HepG2 (cell line): ENCODE data around the gene GSX1. TPM values are rescaled to one million over a fixed set of nuclear protein-coding genes. Genes with fewer than 3 reads are reported as not detected.

ENCODE experiments used
- ARNT ChIP-seq: fragments of 450-650 bp; IDR thresholded peaks from 2 replicates; pipeline ENCODE4 v1.6.1; 2017
- ATRX ChIP-seq: sonication (generic); formaldehyde crosslinking; IDR thresholded peaks from 2 replicates; pipeline ENCODE4 v1.4.0; 2020; ENCODE audit warnings: missing genetic modification reagents, borderline replicate concordance
- CBX1 ChIP-seq: IDR thresholded peaks from one replicate; pipeline ENCODE4 v1.6.1; 2016; ENCODE audit warnings: antibody characterized with exemption, low read depth
- GABPB1 ChIP-seq: IDR thresholded peaks from 2 replicates; pipeline ENCODE4 v1.6.1; 2016; ENCODE audit warnings: mild to moderate bottlenecking, missing genetic modification reagents, moderate library complexity, missing compliant biosample characterization
- HMGXB3 ChIP-seq: sonication (generic); formaldehyde crosslinking; IDR thresholded peaks from 2 replicates; pipeline ENCODE4 v1.4.0; 2020; ENCODE audit warnings: missing genetic modification reagents, borderline replicate concordance
- KDM1A ChIP-seq: IDR thresholded peaks from 2 replicates; pipeline ENCODE4 v1.6.1; 2016; ENCODE audit warnings: missing compliant biosample characterization
- MXD4 ChIP-seq: IDR thresholded peaks from 2 replicates; pipeline ENCODE4 v1.6.1; 2016; ENCODE audit warnings: mild to moderate bottlenecking, missing biosample characterization, missing genetic modification reagents
- PHF20 ChIP-seq: sonication (generic); formaldehyde crosslinking; IDR thresholded peaks from 2 replicates; pipeline ENCODE4 v1.5.0; 2020; ENCODE audit warnings: mild to moderate bottlenecking, missing genetic modification reagents
- PLSCR1 ChIP-seq: sonication (generic); formaldehyde crosslinking; IDR thresholded peaks from 2 replicates; pipeline ENCODE4 v1.5.0; 2020; ENCODE audit warnings: missing genetic modification reagents, mild to moderate bottlenecking, borderline replicate concordance
- RARA ChIP-seq: IDR thresholded peaks from 2 replicates; pipeline ENCODE4 v1.6.1; 2016; ENCODE audit warnings: missing genetic modification reagents, missing compliant biosample characterization
- RXRB ChIP-seq: IDR thresholded peaks from 2 replicates; pipeline ENCODE4 v1.6.1; 2016; ENCODE audit warnings: borderline replicate concordance, missing genetic modification reagents, missing compliant biosample characterization
- SAP130 ChIP-seq: IDR thresholded peaks from 2 replicates; pipeline ENCODE4 v1.6.1; 2016; ENCODE audit warnings: low read depth
- SATB2 ChIP-seq: sonication (generic); formaldehyde crosslinking; IDR thresholded peaks from 2 replicates; pipeline ENCODE4 v1.5.0; 2020; ENCODE audit warnings: missing genetic modification reagents
- SIN3A ChIP-seq: IDR thresholded peaks from 2 replicates; pipeline ENCODE4 v1.6.1; 2011; ENCODE audit warnings: low read depth, mild to moderate bottlenecking, control low read depth, low read length, borderline replicate concordance
- SMAD1 ChIP-seq: sonication (generic); formaldehyde crosslinking; IDR thresholded peaks from 2 replicates; pipeline ENCODE4 v1.4.0; 2020; ENCODE audit warnings: missing genetic modification reagents, low read depth, mild to moderate bottlenecking, borderline replicate concordance
- ZMAT3 ChIP-seq: sonication (generic); formaldehyde crosslinking; conservative IDR thresholded peaks from 2 replicates; pipeline ENCODE4 v1.7.0; 2021; ENCODE audit warnings: missing genetic modification reagents
- ZNF564 ChIP-seq: sonication (generic); formaldehyde crosslinking; IDR thresholded peaks from 2 replicates; pipeline ENCODE4 v1.8.1; 2023; ENCODE audit warnings: mild to moderate bottlenecking, missing genetic modification reagents
- ZNF746 ChIP-seq: sonication (generic); formaldehyde crosslinking; IDR thresholded peaks from 2 replicates; pipeline ENCODE4 v1.8.0; 2022; ENCODE audit warnings: mild to moderate bottlenecking, missing genetic modification reagents
- ZNF776 ChIP-seq: sonication (generic); formaldehyde crosslinking; IDR thresholded peaks from 2 replicates; pipeline ENCODE4 v1.4.0; 2020; ENCODE audit warnings: mild to moderate bottlenecking, missing genetic modification reagents
- polyA plus RNA-seq, 8 experiments: library from polyadenylated mRNA; depleted of rRNA in 3 of 8; stranded (reverse) in 7 of 8; unstranded in 1 of 8; fragments of >200 nt; fragmentation: Illumina TruSeq in 4 of 8; extraction: Trizol in 4 of 8; gene quantifications; 2 replicates each; pipeline versions ENCODE4 v1.2.1 to v1.2.3, GENCODE V29; 2011 to 2016; ENCODE audit warnings: low read depth in 4 of 8, missing spikeins in 1 of 8, mixed read lengths in 1 of 8; ENCODE audit not compliant: insufficient read depth in 1 of 8
- total RNA-seq, 5 experiments: library from RNA; depleted of rRNA; stranded (reverse); fragments of >200 nt; fragmentation: Illumina TruSeq; extraction: Trizol; gene quantifications; 2 replicates each; pipeline ENCODE4 v1.2.3, GENCODE V29; 2016; ENCODE audit warnings: low read depth in 1 of 5
- TF ChIP-seq, protein P1 (sequence below): sonication (generic); formaldehyde crosslinking; IDR thresholded peaks from 2 replicates; pipeline ENCODE4 v1.5.1; 2020; ENCODE audit warnings: missing genetic modification reagents, mild to moderate bottlenecking, borderline replicate concordance
- TF ChIP-seq, protein P2 (sequence below): sonication (generic); formaldehyde crosslinking; IDR thresholded peaks from 2 replicates; pipeline ENCODE4 v1.4.0; 2020; ENCODE audit warnings: missing genetic modification reagents, mild to moderate bottlenecking, borderline replicate concordance

The GSX1 gene
- total and polyA plus RNA-seq, 2 of the 13 experiments (the other 11 are each of a cell fraction or from before 2014, with no cell fraction given), result not detected

GRCh38 chr13:27792393-27793218 is at the start of gene GSX1 (continued):
- TF ChIP-seq HMGXB3 (no peak), RXRB (CRISPR knock-in tag) (0 out of 2 replicates have a peak, but pooled peaks have one; percentile 18), KDM1A (CRISPR knock-in tag) (no peak), SAP130 (CRISPR knock-in tag) (peak; percentile 35; the same call in 1 of the 2 replicates), SATB2 (CRISPR knock-in tag) (0 out of 2 replicates have a peak, but pooled peaks have one; percentile 38), ZNF746 (CRISPR knock-in tag) (no peak), ATRX (CRISPR knock-in tag) (no peak), MXD4 (CRISPR knock-in tag) (no peak), PLSCR1 (CRISPR knock-in tag) (no peak), SIN3A (no peak), ZNF776 (CRISPR knock-in tag) (no peak), ZMAT3 (CRISPR knock-in tag) (peak; percentile 48; the same call in 1 of the 2 replicates), GABPB1 (CRISPR knock-in tag) (peak; percentile 41; the same call in 1 of the 2 replicates), CBX1 (no peak), PHF20 (CRISPR knock-in tag) (no peak), SMAD1 (CRISPR knock-in tag) (no peak), ZNF564 (CRISPR knock-in tag) (no peak), RARA (CRISPR knock-in tag) (peak; percentile 24; the same call in 1 of the 2 replicates), ARNT (no peak)
- TF ChIP-seq, protein P1, sequence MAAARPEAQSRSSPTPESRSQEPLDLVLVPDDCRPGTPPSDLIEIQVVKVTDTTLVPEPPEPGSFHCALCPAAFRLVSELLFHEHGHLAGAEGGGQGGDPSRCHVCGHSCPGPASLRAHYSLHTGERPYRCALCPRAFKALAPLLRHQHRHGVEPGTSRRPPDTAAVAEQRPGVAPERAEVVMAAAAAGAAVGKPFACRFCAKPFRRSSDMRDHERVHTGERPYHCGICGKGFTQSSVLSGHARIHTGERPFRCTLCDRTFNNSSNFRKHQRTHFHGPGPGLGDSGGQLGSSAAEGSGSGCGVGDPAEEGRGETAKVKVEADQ, result no peak
- TF ChIP-seq, protein P2, sequence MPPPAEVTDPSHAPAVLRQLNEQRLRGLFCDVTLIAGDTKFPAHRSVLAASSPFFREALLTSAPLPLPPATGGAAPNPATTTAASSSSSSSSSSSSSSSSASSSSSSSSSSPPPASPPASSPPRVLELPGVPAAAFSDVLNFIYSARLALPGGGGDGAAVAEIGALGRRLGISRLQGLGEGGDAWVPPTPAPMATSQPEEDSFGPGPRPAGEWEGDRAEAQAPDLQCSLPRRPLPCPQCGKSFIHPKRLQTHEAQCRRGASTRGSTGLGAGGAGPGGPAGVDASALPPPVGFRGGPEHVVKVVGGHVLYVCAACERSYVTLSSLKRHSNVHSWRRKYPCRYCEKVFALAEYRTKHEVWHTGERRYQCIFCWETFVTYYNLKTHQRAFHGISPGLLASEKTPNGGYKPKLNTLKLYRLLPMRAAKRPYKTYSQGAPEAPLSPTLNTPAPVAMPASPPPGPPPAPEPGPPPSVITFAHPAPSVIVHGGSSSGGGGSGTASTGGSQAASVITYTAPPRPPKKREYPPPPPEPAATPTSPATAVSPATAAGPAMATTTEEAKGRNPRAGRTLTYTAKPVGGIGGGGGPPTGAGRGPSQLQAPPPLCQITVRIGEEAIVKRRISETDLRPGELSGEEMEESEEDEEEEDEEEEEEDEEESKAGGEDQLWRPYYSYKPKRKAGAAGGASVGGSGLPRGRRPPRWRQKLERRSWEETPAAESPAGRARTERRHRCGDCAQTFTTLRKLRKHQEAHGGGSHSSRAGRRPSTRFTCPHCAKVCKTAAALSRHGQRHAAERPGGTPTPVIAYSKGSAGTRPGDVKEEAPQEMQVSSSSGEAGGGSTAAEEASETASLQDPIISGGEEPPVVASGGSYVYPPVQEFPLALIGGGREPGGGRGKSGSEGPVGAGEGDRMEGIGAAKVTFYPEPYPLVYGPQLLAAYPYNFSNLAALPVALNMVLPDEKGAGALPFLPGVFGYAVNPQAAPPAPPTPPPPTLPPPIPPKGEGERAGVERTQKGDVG (CRISPR knock-in tag), result no peak
